ENCODE measurements around the gene BCL6B.
"Not testable (repeated sequence)": the region's sequence is repeated elsewhere in the genome, so short reads cannot be mapped to it uniquely, and the experiment has no call there.

BCL6B gene

GRCh38 chr17:7029096-7029495 lies 6.2 kb downstream of the BCL6B start:
- no peak for DNase-seq (ENCODE audit: low read depth in 2 of 2)

GRCh38 chr17:7029659-7030058 lies 6.8 kb downstream of the BCL6B start:
- no peak for DNase-seq (ENCODE audit: low read depth in 2 of 2)

- no peak for DNase-seq (ENCODE audit: low read depth in 2 of 2)
Measured at GRCh38 chr17:7034955-7035590, 12.2 kb downstream of the BCL6B start.

- DNase-seq (ENCODE audit: low read depth in 2 of 2): peak; percentile 95 to 96
Measured at GRCh38 chr17:7035591-7036368, 12.9 kb downstream of the BCL6B start, which contains the start of gene SLC16A13. Gene SLC16A13 (plus strand): TSS chr17:7036015. CDS start chr17:7036383, 368 bp downstream.

GRCh38 chr17:7038025-7038862 lies 15.4 kb downstream of the BCL6B start:
- no peak for DNase-seq (ENCODE audit: low read depth in 2 of 2)

- DNase-seq (ENCODE audit: low read depth in 2 of 2): no peak
Measured at GRCh38 chr17:7039832-7040231, 17.0 kb downstream of the BCL6B start.

- DNase-seq (ENCODE audit: low read depth in 2 of 2): no peak
Measured at GRCh38 chr17:7041607-7042500, 19.0 kb downstream of the BCL6B start.

GRCh38 chr17:7042501-7043181 lies 19.8 kb downstream of the BCL6B start:
- no peak for DNase-seq (ENCODE audit: low read depth in 2 of 2)

- DNase-seq (ENCODE audit: low read depth in 2 of 2): no peak
Measured at GRCh38 chr17:7043182-7043496, 20.3 kb downstream of the BCL6B start.

- DNase-seq (ENCODE audit: low read depth in 2 of 2): no peak
Measured at GRCh38 chr17:7043497-7044198, 20.8 kb downstream of the BCL6B start, which contains the start of gene SLC16A11. Gene SLC16A11 (minus strand): TSS chr17:7044092. CDS start chr17:7043513, 579 bp downstream.

- no peak for DNase-seq (ENCODE audit: low read depth in 2 of 2)
Measured at GRCh38 chr17:7045492-7046126, 22.8 kb downstream of the BCL6B start.

GRCh38 chr17:7046127-7046724 lies 23.4 kb downstream of the BCL6B start:
- no peak for DNase-seq (ENCODE audit: low read depth in 2 of 2)

GRCh38 chr17:7046725-7047397 lies 24.0 kb downstream of the BCL6B start:
- not testable (repeated sequence) for DNase-seq (ENCODE audit: low read depth in 2 of 2)

GRCh38 chr17:7047566-7047965 lies 24.7 kb downstream of the BCL6B start:
- DNase-seq (ENCODE audit: low read depth in 2 of 2): no peak

GRCh38 chr17:7048968-7049367 lies 26.1 kb downstream of the BCL6B start:
- no peak for DNase-seq (ENCODE audit: low read depth in 2 of 2)

GRCh38 chr17:7050583-7050982 lies 27.7 kb downstream of the BCL6B start:
- DNase-seq (ENCODE audit: low read depth in 2 of 2): not testable (repeated sequence)

GRCh38 chr17:7056386-7056785 lies 33.5 kb downstream of the BCL6B start:
- no peak for DNase-seq (ENCODE audit: low read depth in 2 of 2)

GRCh38 chr17:7058831-7059447 lies 36.1 kb downstream of the BCL6B start:
- no peak for DNase-seq (ENCODE audit: low read depth in 2 of 2)
